HG03558 (cell line): Measurements from ENCODE around the gene MED15.

Source experiments
- ATAC-seq: cut with Tn5 transposase; IDR thresholded peaks from one replicate; pipeline ENCODE4 v1.9.1; 2021; ENCODE audit warnings: moderate number of reproducible peaks; ENCODE audit not compliant: unreplicated experiment; ENCODE audit errors: extremely low read depth

MED15 gene

GRCh38 chr22:20566420-20567260 is 59.2 kb downstream of the MED15 start:
- ATAC-seq: no peak

DNA sequence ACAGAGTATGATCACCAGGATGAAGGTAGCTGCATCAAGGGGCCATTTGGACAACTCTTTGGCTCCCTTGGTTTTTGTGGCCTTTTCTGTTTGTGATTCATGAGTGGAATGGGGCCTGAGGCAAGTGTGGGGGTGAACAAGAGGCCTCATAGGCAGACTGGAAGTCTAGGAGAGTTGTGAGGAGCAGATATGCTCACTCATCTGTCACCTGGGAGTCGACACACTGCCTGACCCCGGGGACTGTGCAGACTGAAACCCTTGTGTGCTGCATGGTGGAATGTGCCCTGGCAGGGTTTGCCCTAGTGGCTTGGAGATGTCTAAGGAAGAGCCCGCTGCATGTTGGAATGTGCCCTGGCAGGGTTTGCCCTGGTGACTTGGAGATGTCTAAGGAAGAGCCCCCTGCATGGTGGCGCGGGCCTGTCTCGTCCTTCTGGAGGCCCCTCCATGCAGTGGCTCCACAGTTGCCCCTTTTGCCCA is 60.0 kb downstream of the MED15 start:
- no peak for ATAC-seq

GRCh38 chr22:20567993-20568417 is 60.6 kb downstream of the MED15 start:
- no peak for ATAC-seq

- ATAC-seq: no peak
These were observed 61.2 kb downstream of the MED15 start for GRCh38 chr22:20568502-20569058.

DNA sequence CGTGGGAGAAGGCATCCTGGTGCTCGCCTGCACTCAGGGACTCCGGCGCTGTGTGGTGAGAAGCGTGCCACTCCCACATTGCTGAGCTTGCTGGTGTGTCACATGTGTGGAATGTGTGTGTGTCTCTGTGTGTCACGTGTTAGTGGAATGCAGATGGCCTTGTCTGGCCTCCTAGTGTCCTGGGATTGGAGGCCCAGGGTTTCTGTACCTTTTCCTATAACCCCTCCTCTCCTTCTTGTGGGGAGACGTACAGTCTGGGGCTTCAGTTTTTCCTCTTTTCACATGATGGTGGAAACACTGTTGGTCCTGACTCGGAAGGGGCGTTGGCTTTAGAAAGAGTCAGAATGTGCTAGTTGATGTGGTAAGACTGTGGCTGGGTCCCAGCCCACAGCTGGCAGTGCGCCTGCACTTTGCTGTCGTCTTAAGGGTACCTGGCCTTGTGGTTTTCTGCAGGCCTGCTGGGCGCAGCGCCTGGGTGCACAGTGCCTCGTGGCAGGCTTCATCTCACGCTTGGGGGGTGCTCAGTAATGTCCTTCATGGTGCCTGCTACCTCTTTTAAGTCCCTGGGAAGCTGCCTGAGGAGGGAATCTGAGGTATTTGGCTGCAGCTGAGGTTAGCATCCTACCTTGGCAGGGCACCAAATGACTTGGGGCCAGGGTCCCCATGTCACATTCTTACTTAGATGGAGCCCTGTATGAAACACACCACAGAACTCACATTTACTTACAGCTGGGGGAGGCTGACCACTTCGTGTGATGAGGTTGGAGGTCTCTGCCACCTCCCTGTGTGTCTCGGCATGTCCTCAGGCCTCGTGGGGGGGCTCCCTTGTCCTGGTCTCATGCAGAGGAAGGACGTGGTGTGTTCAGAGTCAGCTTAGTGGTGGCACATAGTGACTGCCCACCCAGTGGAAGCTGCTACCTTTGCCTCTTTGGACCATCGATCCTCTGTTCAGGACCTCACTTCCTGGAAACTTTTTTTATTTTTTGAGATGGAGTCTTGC is 61.9 kb downstream of the MED15 start:
- no peak for ATAC-seq

- ATAC-seq: no peak
These were observed 63.7 kb downstream of the MED15 start for GRCh38 chr22:20571078-20571503.

- no peak for ATAC-seq
These were observed 64.2 kb downstream of the MED15 start for GRCh38 chr22:20571531-20572007.

DNA sequence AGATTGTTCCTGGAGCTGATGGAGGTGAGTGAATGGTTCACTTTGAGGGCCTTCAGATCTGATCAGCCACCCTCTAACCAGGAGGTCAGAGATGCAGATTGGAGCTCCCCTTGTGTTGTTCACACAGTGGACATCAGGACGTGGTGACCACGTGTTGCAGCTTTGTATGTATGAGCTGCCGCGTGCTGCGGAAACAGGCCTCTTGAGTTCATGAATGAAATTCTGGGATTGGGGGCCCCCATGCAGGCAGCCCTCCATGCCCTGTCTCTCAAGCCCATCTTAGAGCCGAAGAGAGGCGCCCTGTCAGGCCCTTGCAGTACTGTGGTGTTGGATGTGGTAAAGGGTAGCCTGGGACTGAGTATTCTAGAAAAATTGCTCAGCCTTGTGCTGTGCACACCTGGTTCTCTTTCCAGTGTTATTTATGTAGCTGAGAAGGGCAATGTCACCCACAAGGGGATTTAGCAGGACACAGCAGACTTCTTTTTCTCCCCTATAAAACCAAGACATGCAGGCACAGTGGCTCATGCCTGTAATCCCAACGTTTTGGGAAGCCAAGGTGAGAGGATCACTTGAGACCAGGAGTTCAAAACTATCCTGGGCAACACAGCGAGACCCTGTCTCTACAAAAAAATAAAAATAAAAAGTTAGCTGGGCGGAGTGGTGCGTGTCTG is 64.9 kb downstream of the MED15 start:
- ATAC-seq: no peak

GRCh38 chr22:20573176-20573832 is 65.9 kb downstream of the MED15 start:
- no peak for ATAC-seq

DNA sequence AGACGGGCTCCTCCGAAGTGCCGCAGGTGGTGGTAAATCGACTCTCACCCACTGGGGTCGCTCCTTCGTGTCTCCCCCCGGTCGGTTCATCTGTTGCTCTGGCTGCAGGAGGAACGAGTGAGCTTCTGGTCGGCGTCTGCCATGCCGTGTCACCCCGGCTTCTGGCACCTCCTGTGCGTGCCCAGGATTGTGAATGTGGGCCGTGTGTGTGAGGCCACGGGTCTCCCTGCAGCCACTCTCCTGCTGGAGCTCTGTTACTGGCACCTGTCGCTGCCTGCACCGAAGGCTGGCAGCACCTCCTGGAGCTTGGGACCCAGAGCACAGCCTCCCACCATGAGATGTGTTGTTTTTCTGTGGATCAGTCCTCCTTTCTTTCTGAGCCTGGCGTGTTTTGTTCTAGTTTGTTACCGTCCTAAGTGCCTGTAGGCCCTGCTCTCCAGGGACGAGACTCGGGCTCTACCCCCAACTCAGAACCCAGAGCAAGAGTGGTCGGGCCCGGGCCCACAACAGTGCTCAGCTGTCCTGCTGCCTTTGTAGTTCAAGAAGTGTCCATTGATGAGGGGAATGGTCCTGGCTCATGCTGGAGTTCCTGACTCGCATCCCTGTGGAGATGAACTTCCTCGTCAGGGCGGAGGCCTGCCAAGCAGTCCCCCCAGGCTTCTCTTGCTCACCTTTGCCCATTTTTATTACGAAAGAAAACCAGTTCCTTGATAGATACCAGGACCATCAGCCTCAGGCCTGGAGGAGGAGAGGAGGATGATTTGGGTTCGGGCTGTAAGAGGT is 66.6 kb downstream of the MED15 start:
- no peak for ATAC-seq

DNA sequence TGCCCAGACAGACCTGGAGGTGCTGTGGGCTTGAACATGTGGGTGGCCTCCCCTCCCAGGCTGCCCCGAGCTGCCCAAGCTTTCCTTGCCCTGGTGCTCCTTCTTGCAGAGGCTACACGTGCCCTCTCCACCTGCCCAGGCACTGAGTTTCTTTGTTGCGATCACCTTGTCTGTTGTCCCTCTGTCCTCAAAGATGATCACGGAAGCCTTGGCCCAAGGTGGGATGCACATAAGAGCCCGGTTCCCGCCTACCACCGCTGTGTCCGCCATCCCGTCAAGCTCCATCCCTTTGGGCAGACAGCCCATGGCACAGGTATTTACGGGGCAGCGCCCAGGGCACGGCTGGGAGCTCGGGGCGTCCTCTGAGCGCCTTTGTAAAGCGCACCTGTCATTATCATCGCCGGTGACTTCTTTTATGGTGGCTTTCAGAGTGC is 67.5 kb downstream of the MED15 start:
- ATAC-seq: no peak

DNA sequence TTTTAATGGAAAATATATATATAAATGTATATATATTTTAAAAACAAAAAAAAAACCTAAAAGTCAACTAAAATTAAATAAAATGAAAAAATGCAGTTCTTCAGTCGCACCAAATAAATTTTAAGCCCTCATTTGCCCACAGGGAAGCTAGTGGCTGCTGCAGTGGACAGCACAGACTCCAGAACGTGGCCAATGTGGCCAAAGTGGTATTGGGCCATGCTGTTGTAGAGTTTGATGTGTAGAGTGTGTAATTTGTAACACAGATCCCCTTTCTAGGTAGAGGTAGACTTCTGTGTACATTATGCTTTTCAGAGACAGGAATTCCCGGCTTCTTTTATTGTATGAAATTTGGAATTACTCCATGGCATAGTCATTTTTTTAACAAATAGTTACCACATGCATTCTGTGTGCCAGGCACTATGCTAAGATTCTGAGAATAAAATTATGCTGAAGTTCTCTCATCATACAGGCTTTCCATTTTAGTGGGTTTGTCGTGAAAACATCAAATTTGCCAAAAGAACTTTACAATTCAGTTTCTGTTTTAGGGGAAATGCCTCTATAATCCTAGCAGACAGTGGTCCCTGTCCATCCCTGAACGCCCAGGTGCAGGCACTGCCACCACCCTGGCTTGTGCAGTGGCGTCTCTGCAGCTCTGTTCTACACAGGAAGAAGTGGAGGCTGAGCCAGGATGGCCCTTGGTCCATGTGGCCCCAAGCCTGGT is 68.5 kb downstream of the MED15 start:
- no peak for ATAC-seq

DNA sequence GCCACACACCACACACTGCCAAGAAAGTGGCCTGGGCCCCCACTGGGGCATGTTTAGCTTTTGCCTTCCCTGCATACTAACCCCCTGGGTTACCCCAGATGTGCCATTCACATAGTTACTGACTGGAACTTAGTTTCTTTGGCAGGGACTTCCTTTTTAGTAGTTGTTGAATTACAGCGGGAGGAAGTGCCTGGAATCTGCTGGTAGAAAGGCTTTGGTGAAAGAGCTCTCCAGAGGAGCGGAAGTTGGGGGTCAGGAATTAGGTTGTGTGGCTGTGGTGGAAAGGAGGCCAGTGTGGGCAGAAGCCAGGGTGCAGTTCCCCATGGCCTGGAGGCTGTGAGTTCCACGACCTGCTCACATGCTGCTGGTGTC is 69.0 kb downstream of the MED15 start:
- ATAC-seq: no peak

DNA sequence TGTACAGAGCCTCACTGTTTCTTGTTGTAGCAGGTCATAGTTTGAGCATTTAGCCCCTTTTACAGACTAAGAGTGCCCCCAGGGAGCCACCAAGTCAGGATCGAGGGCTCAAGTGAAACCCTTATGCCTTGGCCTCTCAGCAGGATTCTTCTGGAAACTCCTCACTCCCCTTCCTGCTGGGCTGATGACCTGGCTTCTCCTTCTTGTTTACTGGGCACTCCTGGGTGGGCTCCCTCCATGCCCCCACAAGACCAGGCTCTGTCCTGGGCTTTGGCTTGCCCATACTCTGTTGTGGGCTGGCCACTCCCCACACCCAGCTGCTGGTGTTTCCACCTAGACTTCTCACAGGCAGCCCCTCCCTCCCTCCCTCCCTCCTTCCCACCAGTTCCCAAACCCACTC is 69.6 kb downstream of the MED15 start:
- no peak for ATAC-seq

GRCh38 chr22:20577549-20577975 is 70.2 kb downstream of the MED15 start:
- no peak for ATAC-seq

- ATAC-seq: no peak
These were observed 70.8 kb downstream of the MED15 start for GRCh38 chr22:20578192-20578591.

GRCh38 chr22:20578707-20579106 is 71.3 kb downstream of the MED15 start:
- no peak for ATAC-seq
